ENCODE results near the gene OLFML2A.

Gene OLFML2A

DNA sequence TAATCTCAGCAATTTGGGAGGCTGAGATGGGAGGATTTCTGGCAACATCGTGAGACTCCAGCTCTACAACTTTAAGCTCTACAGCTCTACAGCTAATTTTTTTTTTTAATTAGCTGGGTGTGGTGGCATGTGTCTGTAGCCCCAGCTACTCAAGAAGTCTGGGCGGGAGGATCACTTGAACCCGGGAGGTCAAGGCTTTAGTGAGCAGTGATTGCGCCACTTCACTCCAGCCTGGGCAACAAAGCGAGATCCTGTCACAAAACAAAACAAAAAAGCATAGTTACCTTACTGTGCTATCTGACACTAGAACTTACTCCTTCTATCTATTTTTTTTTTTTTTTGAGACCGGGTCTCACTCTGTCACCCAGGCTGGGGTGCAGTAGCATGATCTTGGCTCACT is 70.0 kb downstream of the OLFML2A start:
- TF ChIP-seq, protein P1, sequence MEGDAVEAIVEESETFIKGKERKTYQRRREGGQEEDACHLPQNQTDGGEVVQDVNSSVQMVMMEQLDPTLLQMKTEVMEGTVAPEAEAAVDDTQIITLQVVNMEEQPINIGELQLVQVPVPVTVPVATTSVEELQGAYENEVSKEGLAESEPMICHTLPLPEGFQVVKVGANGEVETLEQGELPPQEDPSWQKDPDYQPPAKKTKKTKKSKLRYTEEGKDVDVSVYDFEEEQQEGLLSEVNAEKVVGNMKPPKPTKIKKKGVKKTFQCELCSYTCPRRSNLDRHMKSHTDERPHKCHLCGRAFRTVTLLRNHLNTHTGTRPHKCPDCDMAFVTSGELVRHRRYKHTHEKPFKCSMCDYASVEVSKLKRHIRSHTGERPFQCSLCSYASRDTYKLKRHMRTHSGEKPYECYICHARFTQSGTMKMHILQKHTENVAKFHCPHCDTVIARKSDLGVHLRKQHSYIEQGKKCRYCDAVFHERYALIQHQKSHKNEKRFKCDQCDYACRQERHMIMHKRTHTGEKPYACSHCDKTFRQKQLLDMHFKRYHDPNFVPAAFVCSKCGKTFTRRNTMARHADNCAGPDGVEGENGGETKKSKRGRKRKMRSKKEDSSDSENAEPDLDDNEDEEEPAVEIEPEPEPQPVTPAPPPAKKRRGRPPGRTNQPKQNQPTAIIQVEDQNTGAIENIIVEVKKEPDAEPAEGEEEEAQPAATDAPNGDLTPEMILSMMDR (IDR thresholded peaks at IDR 0.05) = no peak

DNA sequence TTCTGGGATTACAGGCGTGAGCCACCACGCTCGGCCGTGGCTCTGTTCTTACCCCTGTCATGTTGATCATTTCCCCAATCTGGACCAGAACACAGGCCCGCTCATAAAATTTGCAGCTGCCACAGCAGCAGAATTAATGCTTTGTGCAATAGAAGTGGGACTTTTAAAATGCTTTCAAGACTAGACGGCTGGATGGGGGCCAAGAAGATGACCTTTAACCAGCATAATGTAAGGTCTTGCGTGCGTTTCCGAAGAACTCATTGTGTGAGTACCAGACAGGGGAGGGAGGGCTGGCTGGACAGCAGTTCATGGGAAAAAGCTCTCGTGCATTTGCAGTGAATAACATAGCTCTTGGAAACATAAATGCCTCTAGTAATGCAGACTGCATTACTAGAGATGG is 72.9 kb downstream of the OLFML2A start:
- Histone ChIP-seq H3K27ac (no peak overlapping the region), H3K36me3 (no peaks in the 10 kb centered on the region), H3K4me3 (ENCODE audit: low read depth in 1 of 2, low read length in 1 of 2) (no peak overlapping the region), H3K4me1 (ENCODE audit: control insufficient read depth in 1 of 2, insufficient read depth in 1 of 2, low read depth in 1 of 2, low read length in 1 of 2) (peaks cover 10% of the 10 kb centered on the region in 2 experiments), H3K27me3 (peaks cover 15% of the 10 kb centered on the region), H3K9me3 (no peaks in the 10 kb centered on the region)
- TF ChIP-seq, protein P1 (IDR thresholded peaks at IDR 0.05) = no peak

More for the DNA sequence above, 70.0 kb downstream of the OLFML2A start:
- peaks cover 3% of the 10 kb centered on the region for H3K27me3 ChIP-seq
- H3K9me3 ChIP-seq = no peaks in the 10 kb centered on the region
- no peak overlapping the region for H3K4me3 ChIP-seq (ENCODE audit: low read depth in 1 of 2, low read length in 1 of 2)
- no peaks in the 10 kb centered on the region for H3K36me3 ChIP-seq
- H3K4me1 ChIP-seq (ENCODE audit: control insufficient read depth in 1 of 2, insufficient read depth in 1 of 2, low read depth in 1 of 2, low read length in 1 of 2) = no peaks in the 10 kb centered on the region
- no peak overlapping the region for H3K27ac ChIP-seq

DNA sequence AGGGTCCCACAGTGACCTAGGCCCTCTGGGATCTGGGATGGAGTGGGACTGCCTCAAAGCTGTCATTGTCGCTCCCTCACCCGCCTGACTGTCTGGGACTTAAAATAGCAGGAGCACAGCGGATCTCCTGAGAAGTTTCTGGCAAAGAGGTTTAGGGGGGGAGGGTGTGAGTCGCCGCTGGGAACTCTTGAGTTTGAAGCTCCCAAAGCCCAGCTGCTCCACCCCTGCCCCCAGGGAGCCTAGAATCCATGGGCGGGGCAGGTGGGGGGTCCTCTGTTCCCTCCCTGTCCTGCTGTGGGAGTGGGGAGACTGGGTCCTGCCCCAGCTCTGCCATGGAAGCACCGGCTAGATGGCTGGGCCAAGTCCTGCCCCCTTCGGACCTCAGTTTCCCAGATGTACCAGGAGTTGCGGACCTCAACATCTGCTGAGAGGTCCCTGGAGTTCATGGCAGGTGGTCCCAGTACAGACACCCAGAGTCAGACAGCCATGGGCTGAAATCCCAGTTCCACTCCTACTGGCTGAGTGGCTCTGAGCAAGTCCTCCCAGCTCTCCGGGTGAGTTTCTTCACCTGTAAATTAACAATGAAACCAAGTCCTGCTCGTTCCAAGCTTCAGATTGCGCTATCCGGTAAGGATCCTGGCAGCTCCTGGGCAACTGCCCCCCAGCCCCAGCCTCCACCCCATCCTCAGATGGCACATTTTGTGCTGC is 75.3 kb downstream of the OLFML2A start:
- H3K36me3 ChIP-seq = peaks cover 9% of the 10 kb centered on the region
- TF ChIP-seq, protein P1 (IDR thresholded peaks at IDR 0.05) = no peak
- H3K27ac ChIP-seq = no peak overlapping the region
- H3K27me3 ChIP-seq = peaks cover 15% of the 10 kb centered on the region
- H3K4me3 ChIP-seq (ENCODE audit: low read depth in 1 of 2, low read length in 1 of 2) = peak overlapping the region in 1 of 2 experiments; percentile 56
- no peaks in the 10 kb centered on the region for H3K9me3 ChIP-seq
- H3K4me1 ChIP-seq (ENCODE audit: control insufficient read depth in 1 of 2, insufficient read depth in 1 of 2, low read depth in 1 of 2, low read length in 1 of 2) = peaks cover 10% of the 10 kb centered on the region in 2 experiments

DNA sequence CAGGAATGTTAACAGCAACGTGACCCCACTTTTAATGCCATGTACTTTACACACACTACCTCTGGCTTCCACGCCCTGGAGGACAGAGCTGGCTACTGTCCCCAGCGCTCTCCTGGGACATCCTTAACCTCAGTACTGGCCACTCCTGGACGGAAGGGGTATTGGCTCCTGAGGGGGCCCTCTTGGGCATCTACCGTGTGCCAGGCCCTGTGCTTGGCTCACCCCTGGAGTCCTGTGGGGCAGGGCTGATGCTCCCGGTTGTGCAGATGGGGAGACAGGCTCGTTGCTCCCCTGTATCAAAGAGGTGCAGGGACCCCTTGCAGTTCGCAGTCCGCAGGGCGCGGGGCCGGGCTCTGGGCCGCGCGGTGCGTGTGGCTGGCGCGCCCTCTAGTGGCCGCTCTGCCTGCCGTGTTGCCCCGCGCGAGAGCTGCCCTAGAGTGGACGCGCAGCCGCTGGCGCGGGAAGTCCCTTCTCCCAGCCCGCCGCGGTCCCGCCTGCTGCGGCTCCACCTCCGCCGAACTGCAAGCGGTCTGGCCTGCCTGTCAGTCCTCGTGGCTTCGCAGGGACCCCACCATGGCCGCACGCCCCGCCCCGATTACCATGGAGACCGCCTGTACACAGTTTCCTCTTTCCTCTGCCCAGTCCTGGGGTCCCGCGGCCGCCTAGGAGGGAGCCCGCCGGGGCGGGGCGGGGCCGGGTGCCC is 76.0 kb downstream of the OLFML2A start, which contains the start of gene WDR38:
TSS of gene WDR38 (plus strand) at position 632 of the 703 bp plus-strand sequence. CDS start 72 bp downstream, outside the sequence.
- Histone ChIP-seq H3K9me3 (no peaks in the 10 kb centered on the region), H3K36me3 (peaks cover 16% of the 10 kb centered on the region), H3K27me3 (peaks cover 15% of the 10 kb centered on the region), H3K4me1 (ENCODE audit: control insufficient read depth in 1 of 2, insufficient read depth in 1 of 2, low read depth in 1 of 2, low read length in 1 of 2) (peaks cover 10% of the 10 kb centered on the region in 2 experiments), H3K4me3 (ENCODE audit: low read depth in 1 of 2, low read length in 1 of 2) (peak within 1 kb of the TSS; percentile 56 to 74), H3K27ac (no peak within 1 kb of the TSS)
- TF ChIP-seq, protein P1 (IDR thresholded peaks at IDR 0.05) = peak; percentile 94

DNA sequence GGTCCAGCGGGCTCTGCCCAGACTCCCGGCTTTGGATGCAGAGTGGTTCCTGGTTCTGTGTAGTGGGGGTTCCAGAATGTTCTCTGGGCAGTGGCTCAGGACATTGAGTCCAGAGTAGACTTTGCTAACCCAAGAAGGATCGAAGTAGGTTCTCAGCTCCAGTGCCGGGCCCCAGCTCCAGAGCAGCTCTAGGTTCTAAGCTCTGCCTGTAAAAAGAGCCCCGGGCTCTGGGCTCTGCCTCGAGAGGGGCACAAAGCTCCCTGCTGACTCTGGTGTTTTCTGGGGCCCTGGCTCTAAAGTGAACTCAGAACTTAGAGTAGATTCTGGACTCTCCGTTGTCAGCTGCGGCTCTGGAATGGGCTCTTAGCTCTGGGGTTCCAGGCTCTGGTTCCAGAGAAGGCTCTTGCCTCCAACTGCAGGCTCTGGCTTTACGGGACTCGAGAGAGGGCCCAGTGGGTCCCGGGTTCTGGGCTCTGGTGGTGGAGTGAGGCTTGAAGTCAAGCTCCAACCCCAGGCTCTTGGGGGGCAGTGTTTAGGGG is 76.7 kb downstream of the OLFML2A start:
- peaks cover 23% of the 10 kb centered on the region for H3K36me3 ChIP-seq
- no peak overlapping the region for H3K27ac ChIP-seq
- peaks cover 10% of the 10 kb centered on the region in 2 experiments for H3K4me1 ChIP-seq (ENCODE audit: control insufficient read depth in 1 of 2, insufficient read depth in 1 of 2, low read depth in 1 of 2, low read length in 1 of 2)
- TF ChIP-seq, protein P1 (IDR thresholded peaks at IDR 0.05) = no peak
- peak overlapping the region; percentile 56 to 74 for H3K4me3 ChIP-seq (ENCODE audit: low read depth in 1 of 2, low read length in 1 of 2)
- no peaks in the 10 kb centered on the region for H3K9me3 ChIP-seq
- peaks cover 15% of the 10 kb centered on the region for H3K27me3 ChIP-seq
